ENCODE results near the gene TOMM40. TPM values are rescaled to one million over a fixed set of nuclear protein-coding genes. Genes with fewer than 3 reads are reported as not detected.

Gene TOMM40
- total and polyA plus RNA-seq, 9 of the 15 experiments (the other 6 are each of a cell fraction or from before 2014, with no cell fraction given): 0.89 to 290 (median 160) TPM

DNA sequence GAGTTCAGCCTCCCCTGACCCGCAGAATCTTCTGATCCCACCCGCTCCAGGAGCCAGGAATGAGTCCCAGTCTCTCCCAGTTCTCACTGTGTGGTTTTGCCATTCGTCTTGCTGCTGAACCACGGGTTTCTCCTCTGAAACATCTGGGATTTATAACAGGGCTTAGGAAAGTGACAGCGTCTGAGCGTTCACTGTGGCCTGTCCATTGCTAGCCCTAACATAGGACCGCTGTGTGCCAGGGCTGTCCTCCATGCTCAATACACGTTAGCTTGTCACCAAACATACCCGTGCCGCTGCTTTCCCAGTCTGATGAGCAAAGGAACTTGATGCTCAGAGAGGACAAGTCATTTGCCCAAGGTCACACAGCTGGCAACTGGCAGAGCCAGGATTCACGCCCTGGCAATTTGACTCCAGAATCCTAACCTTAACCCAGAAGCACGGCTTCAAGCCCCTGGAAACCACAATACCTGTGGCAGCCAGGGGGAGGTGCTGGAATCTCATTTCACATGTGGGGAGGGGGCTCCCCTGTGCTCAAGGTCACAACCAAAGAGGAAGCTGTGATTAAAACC is 13.5 kb downstream of the TOMM40 start (continued):
- TF ChIP-seq, protein P1, sequence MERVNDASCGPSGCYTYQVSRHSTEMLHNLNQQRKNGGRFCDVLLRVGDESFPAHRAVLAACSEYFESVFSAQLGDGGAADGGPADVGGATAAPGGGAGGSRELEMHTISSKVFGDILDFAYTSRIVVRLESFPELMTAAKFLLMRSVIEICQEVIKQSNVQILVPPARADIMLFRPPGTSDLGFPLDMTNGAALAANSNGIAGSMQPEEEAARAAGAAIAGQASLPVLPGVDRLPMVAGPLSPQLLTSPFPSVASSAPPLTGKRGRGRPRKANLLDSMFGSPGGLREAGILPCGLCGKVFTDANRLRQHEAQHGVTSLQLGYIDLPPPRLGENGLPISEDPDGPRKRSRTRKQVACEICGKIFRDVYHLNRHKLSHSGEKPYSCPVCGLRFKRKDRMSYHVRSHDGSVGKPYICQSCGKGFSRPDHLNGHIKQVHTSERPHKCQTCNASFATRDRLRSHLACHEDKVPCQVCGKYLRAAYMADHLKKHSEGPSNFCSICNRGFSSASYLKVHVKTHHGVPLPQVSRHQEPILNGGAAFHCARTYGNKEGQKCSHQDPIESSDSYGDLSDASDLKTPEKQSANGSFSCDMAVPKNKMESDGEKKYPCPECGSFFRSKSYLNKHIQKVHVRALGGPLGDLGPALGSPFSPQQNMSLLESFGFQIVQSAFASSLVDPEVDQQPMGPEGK (CRISPR knock-in tag; IDR thresholded peaks at IDR 0.05; ENCODE audit: borderline replicate concordance): no peak
- no peak for TF ChIP-seq ETV1 (tag; conservative IDR thresholded peaks at IDR 0.05; ENCODE audit: low read depth)
- TF ChIP-seq KDM1A (IDR thresholded peaks at IDR 0.05): 0 out of 4 replicates have a peak, but pooled peaks of 1 of the 2 experiments have one; percentile 43
- TF ChIP-seq, protein P2, sequence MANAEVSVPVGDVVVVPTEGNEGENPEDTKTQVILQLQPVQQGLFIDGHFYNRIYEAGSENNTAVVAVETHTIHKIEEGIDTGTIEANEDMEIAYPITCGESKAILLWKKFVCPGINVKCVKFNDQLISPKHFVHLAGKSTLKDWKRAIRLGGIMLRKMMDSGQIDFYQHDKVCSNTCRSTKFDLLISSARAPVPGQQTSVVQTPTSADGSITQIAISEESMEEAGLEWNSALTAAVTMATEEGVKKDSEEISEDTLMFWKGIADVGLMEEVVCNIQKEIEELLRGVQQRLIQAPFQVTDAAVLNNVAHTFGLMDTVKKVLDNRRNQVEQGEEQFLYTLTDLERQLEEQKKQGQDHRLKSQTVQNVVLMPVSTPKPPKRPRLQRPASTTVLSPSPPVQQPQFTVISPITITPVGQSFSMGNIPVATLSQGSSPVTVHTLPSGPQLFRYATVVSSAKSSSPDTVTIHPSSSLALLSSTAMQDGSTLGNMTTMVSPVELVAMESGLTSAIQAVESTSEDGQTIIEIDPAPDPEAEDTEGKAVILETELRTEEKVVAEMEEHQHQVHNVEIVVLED (CRISPR knock-in tag; IDR thresholded peaks at IDR 0.05): 0 out of 2 replicates have a peak, but pooled peaks have one; percentile 26
- TF ChIP-seq MCM3 (IDR thresholded peaks at IDR 0.05): no peak
- TF ChIP-seq POLR2H (tag; IDR thresholded peaks at IDR 0.05; ENCODE audit: low read depth): peak; percentile 45
- TF ChIP-seq SRF (CRISPR knock-in tag; IDR thresholded peaks at IDR 0.05): peak in 1 of 2 experiments; percentile 63; a peak in 1 of 4 replicates
- TF ChIP-seq SUPT5H (IDR thresholded peaks at IDR 0.05): peak; percentile 64
- 0 out of 2 replicates have a peak, but pooled peaks have one; percentile 12 for TF ChIP-seq MYNN (IDR thresholded peaks at IDR 0.05)
- TF ChIP-seq MYNN (CRISPR knock-in tag; IDR thresholded peaks at IDR 0.05): no peak
- no peak for TF ChIP-seq HDAC2 (IDR thresholded peaks at IDR 0.05)
- no peak for TF ChIP-seq SNRNP70 (optimal IDR thresholded peaks at IDR 0.05; ENCODE audit: low read depth, low read length)
- TF ChIP-seq, protein P3, sequence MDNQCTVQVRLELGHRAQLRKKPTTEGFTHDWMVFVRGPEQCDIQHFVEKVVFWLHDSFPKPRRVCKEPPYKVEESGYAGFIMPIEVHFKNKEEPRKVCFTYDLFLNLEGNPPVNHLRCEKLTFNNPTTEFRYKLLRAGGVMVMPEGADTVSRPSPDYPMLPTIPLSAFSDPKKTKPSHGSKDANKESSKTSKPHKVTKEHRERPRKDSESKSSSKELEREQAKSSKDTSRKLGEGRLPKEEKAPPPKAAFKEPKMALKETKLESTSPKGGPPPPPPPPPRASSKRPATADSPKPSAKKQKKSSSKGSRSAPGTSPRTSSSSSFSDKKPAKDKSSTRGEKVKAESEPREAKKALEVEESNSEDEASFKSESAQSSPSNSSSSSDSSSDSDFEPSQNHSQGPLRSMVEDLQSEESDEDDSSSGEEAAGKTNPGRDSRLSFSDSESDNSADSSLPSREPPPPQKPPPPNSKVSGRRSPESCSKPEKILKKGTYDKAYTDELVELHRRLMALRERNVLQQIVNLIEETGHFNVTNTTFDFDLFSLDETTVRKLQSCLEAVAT (IDR thresholded peaks at IDR 0.05): no peak
- peak; percentile 58 for TF ChIP-seq ZFP36 (IDR thresholded peaks at IDR 0.05; ENCODE audit: low read depth, low read length, partially characterized antibody)
- no peak for TF ChIP-seq MCM5 (IDR thresholded peaks at IDR 0.05; ENCODE audit: low read depth)
- TF ChIP-seq FIP1L1 (IDR thresholded peaks at IDR 0.05; ENCODE audit: low read depth, low read length, poor library complexity, severe bottlenecking): no peak
- peak; percentile 25; the same call in 1 of the 2 replicates for TF ChIP-seq ZNF586 (CRISPR knock-in tag; conservative IDR thresholded peaks at IDR 0.05)
- 0 out of 2 replicates have a peak, but pooled peaks have one; percentile 19 for TF ChIP-seq CAMTA2 (CRISPR knock-in tag; conservative IDR thresholded peaks at IDR 0.05)
- TF ChIP-seq, protein P4, sequence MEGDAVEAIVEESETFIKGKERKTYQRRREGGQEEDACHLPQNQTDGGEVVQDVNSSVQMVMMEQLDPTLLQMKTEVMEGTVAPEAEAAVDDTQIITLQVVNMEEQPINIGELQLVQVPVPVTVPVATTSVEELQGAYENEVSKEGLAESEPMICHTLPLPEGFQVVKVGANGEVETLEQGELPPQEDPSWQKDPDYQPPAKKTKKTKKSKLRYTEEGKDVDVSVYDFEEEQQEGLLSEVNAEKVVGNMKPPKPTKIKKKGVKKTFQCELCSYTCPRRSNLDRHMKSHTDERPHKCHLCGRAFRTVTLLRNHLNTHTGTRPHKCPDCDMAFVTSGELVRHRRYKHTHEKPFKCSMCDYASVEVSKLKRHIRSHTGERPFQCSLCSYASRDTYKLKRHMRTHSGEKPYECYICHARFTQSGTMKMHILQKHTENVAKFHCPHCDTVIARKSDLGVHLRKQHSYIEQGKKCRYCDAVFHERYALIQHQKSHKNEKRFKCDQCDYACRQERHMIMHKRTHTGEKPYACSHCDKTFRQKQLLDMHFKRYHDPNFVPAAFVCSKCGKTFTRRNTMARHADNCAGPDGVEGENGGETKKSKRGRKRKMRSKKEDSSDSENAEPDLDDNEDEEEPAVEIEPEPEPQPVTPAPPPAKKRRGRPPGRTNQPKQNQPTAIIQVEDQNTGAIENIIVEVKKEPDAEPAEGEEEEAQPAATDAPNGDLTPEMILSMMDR (IDR thresholded peaks at IDR 0.05 in 2 of 3, conservative IDR thresholded peaks at IDR 0.05 in 1 of 3; ENCODE audit: insufficient read depth in 2 of 3, low read depth in 1 of 3, low read length in 3 of 3): peak; percentile 48 to 58 (median 51)
- no peak for TF ChIP-seq IFI16 (CRISPR knock-in tag; IDR thresholded peaks at IDR 0.05)

Data from K562 (cell line).